ENCODE measurements around the gene RUFY4.

Gene RUFY4

GRCh38 chr2:218068721-218069334 lies at the start of gene RUFY4:
Gene RUFY4, plus strand, starts transcription at chr2:218069253. Its CDS starts 1,353 bp downstream, at chr2:218070606.
- DNase-seq (ENCODE audit: low read depth, low spot score) = peak; percentile 34
- TF ChIP-seq CTCF (IDR thresholded peaks at IDR 0.05; ENCODE audit: insufficient read depth, low read length, missing control alignments) = peak; percentile 75
- H3K4me3 ChIP-seq (ENCODE audit: low read depth, low read length) = peak within 1 kb of the TSS; percentile 43
- ChIA-PET CTCF (interaction anchor here (0.6 to 8.8 kb wide), 23 partner anchors 9 to 286 kb away, joined by 3 to 64 read pairs (median 4); partner anchors contain the start of gene TNS1), POLR2A (interaction anchor here (0.6 kb wide), 1 partner anchor 275 kb away, joined by 3 read pairs; no protein-coding TSS in a partner anchor)

GRCh38 chr2:218019411-218020060 lies 49.5 kb upstream of the RUFY4 start:
- DNase-seq (ENCODE audit: low read depth, low spot score) = no peak
- CTCF ChIA-PET = interaction anchor here (1.0 to 1.7 kb wide), 4 partner anchors 8 to 234 kb away, joined by 3 to 5 read pairs (median 4); no protein-coding TSS in a partner anchor
- TF ChIP-seq CTCF (IDR thresholded peaks at IDR 0.05; ENCODE audit: insufficient read depth, low read length, missing control alignments) = no peak
- H3K4me3 ChIP-seq (ENCODE audit: low read depth, low read length) = no peak overlapping the region
- POLR2A ChIA-PET = no interaction called here

GRCh38 chr2:218020281-218020680 lies 48.8 kb upstream of the RUFY4 start:
- no peak for DNase-seq (ENCODE audit: low read depth, low spot score)
- ChIA-PET CTCF (interaction anchor here (0.7 to 1.3 kb wide), 6 partner anchors 9 to 231 kb away, joined by 3 to 4 read pairs (median 3); no protein-coding TSS in a partner anchor), POLR2A (no interaction called here)
- TF ChIP-seq CTCF (IDR thresholded peaks at IDR 0.05; ENCODE audit: insufficient read depth, low read length, missing control alignments) = no peak
- H3K4me3 ChIP-seq (ENCODE audit: low read depth, low read length) = no peak overlapping the region

- POLR2A ChIA-PET = no interaction called here
- no peak overlapping the region for H3K4me3 ChIP-seq (ENCODE audit: low read depth, low read length)
- DNase-seq (ENCODE audit: low read depth, low spot score) = no peak
- CTCF ChIA-PET = interaction anchor here (0.6 to 1.3 kb wide), 6 partner anchors 12 to 232 kb away, joined by 3 to 4 read pairs (median 3); no protein-coding TSS in a partner anchor
- no peak for TF ChIP-seq CTCF (IDR thresholded peaks at IDR 0.05; ENCODE audit: insufficient read depth, low read length, missing control alignments)
These were observed 48.0 kb upstream of the RUFY4 start for GRCh38 chr2:218020966-218021535.

- ChIA-PET CTCF (interaction anchor here (1.3 to 3.4 kb wide), 2 partner anchors 11 to 15 kb away, joined by 4 to 9 read pairs; no protein-coding TSS in a partner anchor), POLR2A (no interaction called here)
- no peak overlapping the region for H3K4me3 ChIP-seq (ENCODE audit: low read depth, low read length)
- TF ChIP-seq CTCF (IDR thresholded peaks at IDR 0.05; ENCODE audit: insufficient read depth, low read length, missing control alignments) = no peak
- no peak for DNase-seq (ENCODE audit: low read depth, low spot score)
These were observed 47.4 kb upstream of the RUFY4 start for GRCh38 chr2:218021536-218022071.

Measured in AG04449 (cell line).